Measurements from ENCODE around the gene NPAT. TPM values are rescaled to one million over a fixed set of nuclear protein-coding genes. Genes with fewer than 3 reads are reported as not detected.

Gene NPAT
- total and polyA plus RNA-seq, 2 of the 13 experiments (the other 11 are each of a cell fraction or from before 2014, with no cell fraction given) = 4.4 to 11.2 TPM

- peak; percentile 46; the same call in 1 of the 2 replicates for TF ChIP-seq ZNF558 (CRISPR knock-in tag; IDR thresholded peaks at IDR 0.05; ENCODE audit: borderline replicate concordance)
- no peak for TF ChIP-seq ZNF468 (CRISPR knock-in tag; IDR thresholded peaks at IDR 0.05)
- TF ChIP-seq SIN3A (IDR thresholded peaks at IDR 0.05; ENCODE audit: borderline replicate concordance, low read depth, low read length) = 0 out of 2 replicates have a peak, but pooled peaks have one; percentile 27
- TF ChIP-seq, protein P1, sequence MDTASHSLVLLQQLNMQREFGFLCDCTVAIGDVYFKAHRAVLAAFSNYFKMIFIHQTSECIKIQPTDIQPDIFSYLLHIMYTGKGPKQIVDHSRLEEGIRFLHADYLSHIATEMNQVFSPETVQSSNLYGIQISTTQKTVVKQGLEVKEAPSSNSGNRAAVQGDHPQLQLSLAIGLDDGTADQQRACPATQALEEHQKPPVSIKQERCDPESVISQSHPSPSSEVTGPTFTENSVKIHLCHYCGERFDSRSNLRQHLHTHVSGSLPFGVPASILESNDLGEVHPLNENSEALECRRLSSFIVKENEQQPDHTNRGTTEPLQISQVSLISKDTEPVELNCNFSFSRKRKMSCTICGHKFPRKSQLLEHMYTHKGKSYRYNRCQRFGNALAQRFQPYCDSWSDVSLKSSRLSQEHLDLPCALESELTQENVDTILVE (CRISPR knock-in tag; IDR thresholded peaks at IDR 0.05) = no peak
- TF ChIP-seq SYNCRIP (IDR thresholded peaks at IDR 0.05; ENCODE audit: insufficient read depth, low read depth, low read length) = no peak
- TF ChIP-seq ZNF780A (CRISPR knock-in tag; IDR thresholded peaks at IDR 0.05) = 0 out of 2 replicates have a peak, but pooled peaks have one; percentile 40
- TF ChIP-seq ZNF33B (CRISPR knock-in tag; IDR thresholded peaks at IDR 0.05) = no peak
- peak; percentile 15 for TF ChIP-seq SAP130 (CRISPR knock-in tag; IDR thresholded peaks at IDR 0.05; ENCODE audit: low read depth)
- TF ChIP-seq GTF2F1 (IDR thresholded peaks at IDR 0.05; ENCODE audit: low read length) = no peak
- 0 out of 2 replicates have a peak, but pooled peaks have one; percentile 38 for TF ChIP-seq ZNF841 (CRISPR knock-in tag; IDR thresholded peaks at IDR 0.05; ENCODE audit: borderline replicate concordance)
- TF ChIP-seq MTF2 (CRISPR knock-in tag; IDR thresholded peaks at IDR 0.05; ENCODE audit: borderline replicate concordance) = 0 out of 2 replicates have a peak, but pooled peaks have one; percentile 36
- TF ChIP-seq ZSCAN9 (CRISPR knock-in tag; IDR thresholded peaks at IDR 0.05; ENCODE audit: borderline replicate concordance) = no peak
- no peak for TF ChIP-seq MED1 (CRISPR knock-in tag; IDR thresholded peaks at IDR 0.05)
- TF ChIP-seq FOSL2 (CRISPR knock-in tag; IDR thresholded peaks at IDR 0.05) = no peak
- peak; percentile 29; the same call in 1 of the 2 replicates for TF ChIP-seq ZNF431 (CRISPR knock-in tag; IDR thresholded peaks at IDR 0.05; ENCODE audit: borderline replicate concordance, low read depth)
- no peak for TF ChIP-seq THAP7 (CRISPR knock-in tag; IDR thresholded peaks at IDR 0.05)
- TF ChIP-seq SIX1 (CRISPR knock-in tag; IDR thresholded peaks at IDR 0.05; ENCODE audit: borderline replicate concordance) = no peak
- peak; percentile 17; the same call in 1 of the 2 replicates for TF ChIP-seq FOXC1 (CRISPR knock-in tag; IDR thresholded peaks at IDR 0.05; ENCODE audit: borderline replicate concordance)
- TF ChIP-seq ZNF660 (CRISPR knock-in tag; IDR thresholded peaks at IDR 0.05; ENCODE audit: borderline replicate concordance, low read depth) = no peak
- no peak; the same call in 1 of the 2 replicates for TF ChIP-seq GABPB1 (CRISPR knock-in tag; IDR thresholded peaks at IDR 0.05)
- no peak for TF ChIP-seq MED13 (CRISPR knock-in tag; IDR thresholded peaks at IDR 0.05)
- TF ChIP-seq ARNTL (CRISPR knock-in tag; IDR thresholded peaks at IDR 0.05) = no peak
- no peak for TF ChIP-seq ZNF557 (CRISPR knock-in tag; IDR thresholded peaks at IDR 0.05)
- TF ChIP-seq MAFK (conservative IDR thresholded peaks at IDR 0.05 in 1 of 2, IDR thresholded peaks at IDR 0.05 in 1 of 2; ENCODE audit: low read length in 2 of 2) = no peak
Measured at GRCh38 chr11:108223348-108224149, 1.1 kb upstream of the NPAT start (continued).

All from HepG2 (cell line).